ENCODE results near the gene OR2T11. TPM values are rescaled to one million over a fixed set of nuclear protein-coding genes. Genes with fewer than 3 reads are reported as not detected.
"Not testable (repeated sequence)": the region's sequence is repeated elsewhere in the genome, so short reads cannot be mapped to it uniquely, and the experiment has no call there.

The OR2T11 gene
- total and polyA plus RNA-seq, 7 donors = not detected

DNA sequence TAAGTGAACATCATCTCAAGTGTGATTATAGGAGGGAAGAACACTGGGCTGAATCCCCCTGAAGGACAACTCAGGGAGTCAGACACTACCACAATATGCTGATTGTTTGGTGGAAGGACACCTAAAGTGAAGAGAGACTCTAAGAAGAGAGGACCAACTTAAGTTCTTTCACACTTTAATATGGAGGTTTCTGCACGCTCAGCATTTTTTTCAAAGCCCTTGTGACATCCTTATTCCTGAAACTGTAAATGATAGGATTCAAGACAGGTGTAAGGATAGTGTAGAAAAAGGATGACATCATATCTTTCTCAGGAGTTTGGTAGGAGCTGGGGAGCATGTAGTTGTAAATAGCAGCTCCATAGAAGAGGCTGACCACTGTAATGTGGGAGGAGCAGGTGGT, 42.2 kb downstream of the OR2T11 start:
- Histone ChIP-seq H3K36me3 (ENCODE audit: insufficient read depth in 1 of 2, low read depth in 1 of 2) (no peaks in the 10 kb centered on the region), H3K9me3 (no peaks in the 10 kb centered on the region), H3K4me3 (no peak overlapping the region), H3K27ac (no peak overlapping the region), H3K27me3 (ENCODE audit: insufficient read depth in 3 of 3, low read length in 2 of 3) (no peaks in the 10 kb centered on the region), H3K4me1 (no peaks in the 10 kb centered on the region)
- ATAC-seq (no peak), DNase-seq (no peak)
- TF ChIP-seq, protein P1, sequence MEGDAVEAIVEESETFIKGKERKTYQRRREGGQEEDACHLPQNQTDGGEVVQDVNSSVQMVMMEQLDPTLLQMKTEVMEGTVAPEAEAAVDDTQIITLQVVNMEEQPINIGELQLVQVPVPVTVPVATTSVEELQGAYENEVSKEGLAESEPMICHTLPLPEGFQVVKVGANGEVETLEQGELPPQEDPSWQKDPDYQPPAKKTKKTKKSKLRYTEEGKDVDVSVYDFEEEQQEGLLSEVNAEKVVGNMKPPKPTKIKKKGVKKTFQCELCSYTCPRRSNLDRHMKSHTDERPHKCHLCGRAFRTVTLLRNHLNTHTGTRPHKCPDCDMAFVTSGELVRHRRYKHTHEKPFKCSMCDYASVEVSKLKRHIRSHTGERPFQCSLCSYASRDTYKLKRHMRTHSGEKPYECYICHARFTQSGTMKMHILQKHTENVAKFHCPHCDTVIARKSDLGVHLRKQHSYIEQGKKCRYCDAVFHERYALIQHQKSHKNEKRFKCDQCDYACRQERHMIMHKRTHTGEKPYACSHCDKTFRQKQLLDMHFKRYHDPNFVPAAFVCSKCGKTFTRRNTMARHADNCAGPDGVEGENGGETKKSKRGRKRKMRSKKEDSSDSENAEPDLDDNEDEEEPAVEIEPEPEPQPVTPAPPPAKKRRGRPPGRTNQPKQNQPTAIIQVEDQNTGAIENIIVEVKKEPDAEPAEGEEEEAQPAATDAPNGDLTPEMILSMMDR (IDR thresholded peaks at IDR 0.05) = no peak
- intact Hi-C loops (cut with DNase I) = no loop called here
- WGBS, 3 donors = 54 to 68% (median 62%) methylated on average over 1 of the region's 1 CpG

DNA sequence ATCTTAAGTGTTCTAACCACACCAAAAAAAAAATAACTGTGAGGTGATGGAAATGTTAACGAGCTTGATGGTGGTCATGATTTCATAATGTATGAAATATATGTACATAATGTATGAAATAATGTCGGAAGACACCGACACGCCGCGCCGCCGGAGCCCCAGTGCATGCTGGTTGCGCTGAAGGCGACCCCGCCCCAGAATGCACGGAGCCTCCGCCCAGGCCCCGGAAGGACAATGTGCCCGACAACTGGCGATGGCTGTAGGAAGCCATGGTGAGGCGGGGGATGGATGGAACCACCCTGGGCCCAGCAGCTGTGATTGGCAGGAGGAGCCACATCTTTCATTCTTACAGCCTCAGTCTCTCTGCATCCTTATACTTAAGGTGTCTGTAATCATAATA, 44.8 kb downstream of the OR2T11 start:
- intact Hi-C loops (cut with DNase I) = no loop called here
- H3K9me3 ChIP-seq = no peaks in the 10 kb centered on the region
- no peak for DNase-seq
- no peak overlapping the region for H3K4me3 ChIP-seq
- WGBS, 3 donors = 91 to 93% (median 91%) methylated on average over 15 to 17 of the region's 17 CpGs
- no peaks in the 10 kb centered on the region for H3K27me3 ChIP-seq (ENCODE audit: insufficient read depth in 3 of 3, low read length in 2 of 3)
- TF ChIP-seq, protein P1 (IDR thresholded peaks at IDR 0.05) = no peak
- no peak overlapping the region for H3K27ac ChIP-seq
- no peak for ATAC-seq
- H3K36me3 ChIP-seq (ENCODE audit: insufficient read depth in 1 of 2, low read depth in 1 of 2) = no peaks in the 10 kb centered on the region
- H3K4me1 ChIP-seq = no peaks in the 10 kb centered on the region

DNA sequence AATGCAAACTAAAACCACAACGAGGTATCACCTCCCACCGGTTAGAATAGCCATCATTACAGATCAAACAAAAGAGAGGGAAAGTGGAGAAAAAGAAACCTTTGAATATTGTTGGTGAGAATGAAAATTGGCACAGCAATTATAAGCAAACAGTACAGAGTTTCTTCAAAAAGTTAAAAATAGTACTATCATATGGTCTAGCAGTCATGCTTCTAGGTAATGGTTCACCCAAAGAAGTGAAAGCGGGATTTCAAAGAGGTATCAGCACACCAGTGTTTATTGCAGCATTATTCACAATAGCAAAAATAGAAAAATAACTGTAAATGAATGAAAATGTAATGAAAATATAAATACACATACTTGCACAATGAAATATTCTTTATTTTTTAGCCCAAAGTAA, 45.6 kb downstream of the OR2T11 start:
- no peak overlapping the region for H3K4me3 ChIP-seq
- intact Hi-C loops (cut with DNase I) = no loop called here
- no peaks in the 10 kb centered on the region for H3K9me3 ChIP-seq
- TF ChIP-seq, protein P1 (IDR thresholded peaks at IDR 0.05) = no peak
- ATAC-seq = no peak
- no peak for DNase-seq
- 76 to 84% (median 77%) methylated on average over 3 of the region's 3 CpGs for WGBS, 3 donors
- no peaks in the 10 kb centered on the region for H3K36me3 ChIP-seq (ENCODE audit: insufficient read depth in 1 of 2, low read depth in 1 of 2)
- no peak overlapping the region for H3K27ac ChIP-seq
- no peaks in the 10 kb centered on the region for H3K4me1 ChIP-seq
- H3K27me3 ChIP-seq (ENCODE audit: insufficient read depth in 3 of 3, low read length in 2 of 3) = no peaks in the 10 kb centered on the region

DNA sequence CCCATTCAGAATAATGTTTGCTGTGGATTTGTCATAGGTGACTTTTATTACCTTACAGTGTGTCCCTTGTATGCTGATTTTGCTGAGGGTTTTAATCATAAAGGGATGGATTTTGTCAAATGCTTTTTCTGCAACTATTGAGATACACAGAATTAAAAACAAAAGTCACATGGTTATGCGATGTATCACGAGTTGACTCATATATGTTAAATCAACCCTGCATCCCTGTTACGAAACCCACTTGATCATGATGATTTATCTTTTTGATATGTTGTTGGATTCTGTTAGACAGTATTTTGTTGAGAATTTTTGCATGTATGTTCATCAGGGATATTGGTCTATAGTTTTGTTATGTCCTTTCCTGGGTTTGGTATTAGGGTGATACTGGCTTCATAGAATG, 49.6 kb downstream of the OR2T11 start:
- no peak for ATAC-seq
- no peak overlapping the region for H3K4me3 ChIP-seq
- H3K9me3 ChIP-seq = no peaks in the 10 kb centered on the region
- no peaks in the 10 kb centered on the region for H3K36me3 ChIP-seq (ENCODE audit: insufficient read depth in 1 of 2, low read depth in 1 of 2)
- H3K27ac ChIP-seq = no peak overlapping the region
- TF ChIP-seq, protein P1 (IDR thresholded peaks at IDR 0.05) = no peak
- no peaks in the 10 kb centered on the region for H3K4me1 ChIP-seq
- H3K27me3 ChIP-seq (ENCODE audit: insufficient read depth in 3 of 3, low read length in 2 of 3) = no peaks in the 10 kb centered on the region
- WGBS, 3 donors = 78 to 85% (median 78%) methylated on average over 3 of the region's 3 CpGs
- intact Hi-C loops (cut with DNase I) = no loop called here
- no peak for DNase-seq

DNA sequence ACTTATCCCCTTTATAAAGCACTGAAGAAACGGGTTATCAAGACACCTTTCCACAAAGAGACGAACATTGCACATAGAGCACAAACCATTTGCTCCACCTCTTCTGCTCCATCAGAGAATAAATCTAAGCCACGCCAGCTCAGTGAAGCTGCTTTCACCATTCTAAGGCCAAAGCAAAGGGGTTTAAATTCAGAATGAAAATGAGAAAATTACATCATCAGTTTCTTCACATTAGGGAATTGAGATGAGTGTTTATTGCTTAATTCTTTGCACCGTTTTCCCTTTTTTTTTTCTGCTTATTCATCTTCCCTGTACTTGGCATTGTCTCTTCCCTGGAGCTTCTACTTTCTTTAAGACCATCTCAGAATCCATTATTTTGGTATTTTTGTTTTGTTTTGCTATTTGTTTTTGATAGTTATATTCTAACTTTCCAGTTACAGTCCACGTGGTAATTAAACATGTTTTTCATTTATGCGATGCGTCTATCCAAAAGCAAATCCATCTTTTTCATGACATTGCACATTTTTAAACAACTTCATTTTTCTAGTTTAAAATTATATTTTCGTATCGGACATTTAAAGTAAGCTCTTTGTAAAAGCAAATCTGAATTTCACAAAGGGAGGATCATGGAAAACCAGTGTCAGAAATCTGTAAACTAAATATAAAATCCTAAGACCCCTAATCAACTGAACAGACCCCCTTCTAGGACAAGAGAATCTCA, 58.5 kb downstream of the OR2T11 start:
- H3K4me1 ChIP-seq = no peaks in the 10 kb centered on the region
- no peak overlapping the region for H3K27ac ChIP-seq
- H3K36me3 ChIP-seq (ENCODE audit: insufficient read depth in 1 of 2, low read depth in 1 of 2) = no peaks in the 10 kb centered on the region
- DNase-seq = no peak
- WGBS, 3 donors = 78 to 86% (median 80%) methylated on average over 9 of the region's 9 CpGs
- ATAC-seq = no peak
- H3K9me3 ChIP-seq = peaks cover 5% of the 10 kb centered on the region
- no peak overlapping the region for H3K4me3 ChIP-seq
- TF ChIP-seq, protein P1 (IDR thresholded peaks at IDR 0.05) = no peak
- intact Hi-C loops (cut with DNase I) = no loop called here
- H3K27me3 ChIP-seq (ENCODE audit: insufficient read depth in 3 of 3, low read length in 2 of 3) = no peaks in the 10 kb centered on the region

DNA sequence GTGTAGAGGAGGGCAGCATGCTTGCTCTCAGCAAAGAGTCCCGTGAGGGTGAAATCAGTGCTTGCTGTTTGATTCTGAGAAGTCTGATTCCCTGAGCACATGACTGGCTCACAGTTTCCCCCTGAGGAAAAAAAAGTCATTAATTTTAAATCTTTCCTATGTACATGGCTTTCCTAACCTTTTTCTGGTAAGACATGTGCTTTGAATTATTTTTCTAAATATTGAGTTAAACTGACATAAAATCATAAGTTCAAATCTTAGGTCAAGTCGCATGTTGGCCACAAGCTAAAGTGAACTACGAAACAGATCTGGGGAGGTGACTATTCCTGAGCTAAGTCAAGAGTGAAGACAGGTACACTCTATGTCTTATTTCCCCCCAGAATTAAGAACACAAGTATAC, 60.2 kb downstream of the OR2T11 start, which contains the start of gene OR2T34:
TSS of gene OR2T34 (minus strand) at position 101 of the 400 bp plus-strand sequence. CDS start at position 101, 0 bp downstream.
- H3K27ac ChIP-seq; H3K4me3 ChIP-seq; DNase-seq; H3K4me1 ChIP-seq; H3K27me3 ChIP-seq (ENCODE audit: insufficient read depth in 3 of 3, low read length in 2 of 3); H3K9me3 ChIP-seq; intact Hi-C loops (cut with DNase I); ATAC-seq; H3K36me3 ChIP-seq (ENCODE audit: insufficient read depth in 1 of 2, low read depth in 1 of 2): not testable (repeated sequence)
- 76 to 83% (median 78%) methylated on average over 3 of the region's 3 CpGs for WGBS, 3 donors

DNA sequence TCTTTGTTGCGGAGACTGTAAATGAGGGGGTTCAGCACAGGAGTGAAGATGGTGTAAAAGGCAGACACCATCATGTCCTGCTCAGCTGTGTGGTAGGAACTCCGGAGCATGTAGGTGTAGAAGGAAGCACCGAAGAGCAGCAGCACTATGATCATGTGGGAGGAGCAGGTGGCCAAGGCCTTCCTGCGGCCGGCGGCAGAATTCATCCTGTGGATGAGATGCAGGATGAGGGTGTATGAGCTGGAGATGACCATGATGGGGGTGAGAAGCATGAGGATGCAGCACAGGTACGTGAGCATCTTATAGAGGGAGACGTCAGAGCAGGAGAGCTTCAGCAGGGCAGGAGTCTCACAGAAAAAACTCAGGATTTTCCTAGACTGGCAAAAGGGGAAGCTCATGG, 61.0 kb downstream of the OR2T11 start:
- DNase-seq; H3K9me3 ChIP-seq; ATAC-seq; H3K27me3 ChIP-seq (ENCODE audit: insufficient read depth in 3 of 3, low read length in 2 of 3); H3K4me1 ChIP-seq; H3K36me3 ChIP-seq (ENCODE audit: insufficient read depth in 1 of 2, low read depth in 1 of 2); H3K4me3 ChIP-seq; H3K27ac ChIP-seq; intact Hi-C loops (cut with DNase I): not testable (repeated sequence)
- WGBS, 3 donors = 73 to 87% (median 79%) methylated on average over 2 to 6 of the region's 8 CpGs

Measured in psoas muscle (tissue), 8 donors.